H1 (cell line): Measurements from ENCODE around the gene SLC22A23. TPM values are rescaled to one million over a fixed set of nuclear protein-coding genes. Genes with fewer than 3 reads are reported as not detected.

Experiments
- BCL11A ChIP-seq, 2 experiments: IDR thresholded peaks; one replicate each; pipeline ENCODE4 v1.6.1; 2011; ENCODE audit warnings: low read depth in 2 of 2, low read length in 2 of 2, mild to moderate bottlenecking in 2 of 2
- EGR1 ChIP-seq: IDR thresholded peaks from 2 replicates; pipeline ENCODE4 v1.6.1; 2011; ENCODE audit warnings: low read depth, low read length, borderline replicate concordance
- KDM4A ChIP-seq: IDR thresholded peaks from one replicate; pipeline ENCODE4 v1.7.1; 2012; ENCODE audit warnings: low read depth, mild to moderate bottlenecking, moderate library complexity, low read length, inconsistent platforms; ENCODE audit not compliant: severe bottlenecking
- TCF12 ChIP-seq: IDR thresholded peaks from 2 replicates; pipeline ENCODE4 v1.6.1; 2011; ENCODE audit warnings: low read depth, mild to moderate bottlenecking, low read length
- polyA plus RNA-seq, 7 experiments: library from polyadenylated mRNA; depleted of rRNA in 3 of 7; stranded (reverse) in 5 of 7; unstranded in 2 of 7; fragments of >200 nt in 5 of 7; fragments of 200-250 nt in 2 of 7; gene quantifications; 1 replicate in 5 of 7; 2 replicates in 1 of 7; 4 replicates in 1 of 7; pipeline versions ENCODE4 v1.2.1 to v1.2.3, GENCODE V29; 2011 to 2013; ENCODE audit warnings: missing spikeins in 2 of 7, mixed read lengths in 2 of 7
- total RNA-seq: library from RNA; stranded (reverse); fragmentation: NEBNext Ultra II Directional; extraction: Animal tissue kit (Norgen Biotek cat#: 25700); gene quantifications from 2 replicates; pipeline ENCODE4 v1.2.1, GENCODE V29; 2021

Gene SLC22A23
- total and polyA plus RNA-seq, 2 of the 8 experiments (the other 6 are each of a cell fraction or from before 2014, with no cell fraction given) = 9.9 to 38.4 TPM

GRCh38 chr6:3305831-3306230 lies 151.0 kb downstream of the SLC22A23 start (continued):
- no peak for TF ChIP-seq BCL11A (IDR thresholded peaks at IDR 0.05; ENCODE audit: low read depth in 2 of 2, low read length in 2 of 2)
- TF ChIP-seq KDM4A = no peak
- TF ChIP-seq TCF12 = no peak
- TF ChIP-seq EGR1 = no peak
